Peyer's patch (tissue), 4 donors: ENCODE measurements around the gene ZNF384.

Source experiments
- POLR2A ChIP-seq, 2 donors: fragments of 450-650 bp; IDR thresholded peaks; one replicate each; pipeline ENCODE4 v1.5.1; 2017; ENCODE audit warnings: antibody characterized with exemption in 2 of 2, mild to moderate bottlenecking in 2 of 2, moderate library complexity in 2 of 2
- TF ChIP-seq, protein P1 (sequence below), 6 experiments: fragments of 450-650 bp in 4 of 6; fragments of 200-600 bp in 2 of 6; sonication (generic) in 1 of 6; IDR thresholded peaks; one replicate each; pipeline ENCODE4 v1.5.1; 2017 to 2019; ENCODE audit warnings: antibody characterized with exemption in 6 of 6, mild to moderate bottlenecking in 3 of 6, moderate library complexity in 1 of 6

DNA sequence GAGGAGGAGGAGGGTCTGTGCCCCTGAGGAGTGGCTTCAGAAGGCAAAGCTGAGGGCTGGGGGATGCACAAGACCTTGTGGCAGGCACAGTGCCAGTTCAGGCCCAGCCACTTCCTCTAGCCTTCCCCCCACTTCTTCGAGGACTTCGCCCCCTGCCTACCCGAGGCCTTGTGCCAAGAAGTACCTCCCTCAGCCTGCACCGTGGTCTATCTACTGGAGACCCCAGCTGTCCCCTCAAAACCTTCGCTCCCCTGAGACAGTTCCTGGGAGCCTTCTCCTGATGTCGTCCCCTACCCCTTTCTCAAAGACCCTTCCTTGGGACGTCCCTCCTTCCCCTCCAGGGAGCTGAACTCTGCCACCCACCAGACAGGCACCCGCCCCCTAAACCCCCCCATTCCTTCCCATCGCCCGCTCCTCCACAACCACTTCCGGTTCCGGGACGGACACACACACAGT, 604 bp downstream of the ZNF384 start:
- TF ChIP-seq, protein P1, sequence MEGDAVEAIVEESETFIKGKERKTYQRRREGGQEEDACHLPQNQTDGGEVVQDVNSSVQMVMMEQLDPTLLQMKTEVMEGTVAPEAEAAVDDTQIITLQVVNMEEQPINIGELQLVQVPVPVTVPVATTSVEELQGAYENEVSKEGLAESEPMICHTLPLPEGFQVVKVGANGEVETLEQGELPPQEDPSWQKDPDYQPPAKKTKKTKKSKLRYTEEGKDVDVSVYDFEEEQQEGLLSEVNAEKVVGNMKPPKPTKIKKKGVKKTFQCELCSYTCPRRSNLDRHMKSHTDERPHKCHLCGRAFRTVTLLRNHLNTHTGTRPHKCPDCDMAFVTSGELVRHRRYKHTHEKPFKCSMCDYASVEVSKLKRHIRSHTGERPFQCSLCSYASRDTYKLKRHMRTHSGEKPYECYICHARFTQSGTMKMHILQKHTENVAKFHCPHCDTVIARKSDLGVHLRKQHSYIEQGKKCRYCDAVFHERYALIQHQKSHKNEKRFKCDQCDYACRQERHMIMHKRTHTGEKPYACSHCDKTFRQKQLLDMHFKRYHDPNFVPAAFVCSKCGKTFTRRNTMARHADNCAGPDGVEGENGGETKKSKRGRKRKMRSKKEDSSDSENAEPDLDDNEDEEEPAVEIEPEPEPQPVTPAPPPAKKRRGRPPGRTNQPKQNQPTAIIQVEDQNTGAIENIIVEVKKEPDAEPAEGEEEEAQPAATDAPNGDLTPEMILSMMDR (IDR thresholded peaks at IDR 0.05) = no peak
- no peak for TF ChIP-seq POLR2A (IDR thresholded peaks at IDR 0.05)
